MM.1S (cell line): ENCODE measurements around the gene RAB31.
A peak's percentile ranks its signal among the peaks of the same experiment; 100 is the strongest.

Source experiments
- DNase-seq: peaks from one replicate; pipeline ENCODE4 v3.0.0-alpha.2; 2015
- H2AFZ ChIP-seq: fragments of 300-600 bp; sonication (generic); 2 replicates; pipeline ENCODE4 v1.6.0; 2016; ENCODE audit warnings: antibody characterized with exemption, low read length
- H3F3A ChIP-seq: fragments of 300-600 bp; sonication (generic); 2 replicates; pipeline ENCODE4 v1.6.1; 2016; ENCODE audit warnings: mild to moderate bottlenecking, antibody characterized with exemption, low read length, moderate library complexity, mixed read lengths; ENCODE audit not compliant: insufficient read depth
- H3K27ac ChIP-seq: fragments of 300-600 bp; sonication (generic); 2 replicates; pipeline ENCODE4 v1.5.1; 2016; ENCODE audit warnings: mild to moderate bottlenecking, low read length
- H3K27me3 ChIP-seq: fragments of 300-600 bp; sonication (generic); replicated peaks from 2 replicates; pipeline ENCODE4 v1.6.0; 2016; ENCODE audit warnings: low read length; ENCODE audit not compliant: insufficient read depth
- H3K36me3 ChIP-seq: fragments of 300-600 bp; sonication (generic); replicated peaks from 2 replicates; pipeline ENCODE4 v1.6.1; 2016; ENCODE audit warnings: mild to moderate bottlenecking, low read length, mixed read lengths; ENCODE audit not compliant: insufficient read depth
- H3K4me1 ChIP-seq: fragments of 300-600 bp; sonication (generic); 2 replicates; pipeline ENCODE4 v1.6.1; 2016; ENCODE audit warnings: low read length, mixed read lengths
- H3K4me2 ChIP-seq: fragments of 300-600 bp; sonication (generic); 2 replicates; pipeline ENCODE4 v1.6.0; 2016; ENCODE audit warnings: low read depth, low read length
- H3K4me3 ChIP-seq: fragments of 300-600 bp; sonication (generic); 2 replicates; pipeline ENCODE4 v1.5.1; 2016; ENCODE audit warnings: low read length, mixed read lengths
- H3K79me2 ChIP-seq: fragments of 300-600 bp; sonication (generic); 2 replicates; pipeline ENCODE4 v1.6.1; 2016; ENCODE audit warnings: mixed run types, low read length, mixed read lengths
- H3K9ac ChIP-seq: fragments of 300-600 bp; sonication (generic); 2 replicates; pipeline ENCODE4 v1.6.1; 2016; ENCODE audit warnings: low read length, mixed read lengths
- H3K9me2 ChIP-seq: fragments of 300-600 bp; sonication (generic); replicated peaks from 2 replicates; pipeline ENCODE4 v1.6.1; 2016; ENCODE audit warnings: mild to moderate bottlenecking, low read length, mixed read lengths; ENCODE audit not compliant: insufficient read depth
- H3K9me3 ChIP-seq: fragments of 300-600 bp; sonication (generic); replicated peaks from 2 replicates; pipeline ENCODE4 v1.6.1; 2016; ENCODE audit warnings: mild to moderate bottlenecking, low read length, mixed read lengths; ENCODE audit not compliant: insufficient read depth
- H4K20me1 ChIP-seq: fragments of 300-600 bp; sonication (generic); 2 replicates; pipeline ENCODE4 v1.6.1; 2016; ENCODE audit warnings: mild to moderate bottlenecking, low read length, moderate library complexity, mixed read lengths; ENCODE audit not compliant: insufficient read depth
- EZH2 ChIP-seq: fragments of 300-600 bp; sonication (generic); optimal IDR thresholded peaks from 2 replicates; pipeline ENCODE3; 2017; ENCODE audit warnings: low read depth, mild to moderate bottlenecking, antibody characterized with exemption, low read length, mixed read lengths
- EZH2phosphoT487 ChIP-seq: fragments of 300-600 bp; sonication (generic); IDR thresholded peaks from 2 replicates; pipeline ENCODE4 v1.6.1; 2018; ENCODE audit warnings: antibody characterized with exemption, low read length
- TF ChIP-seq, protein P1 (sequence below): fragments of 300-600 bp; sonication (generic); IDR thresholded peaks from 2 replicates; pipeline ENCODE4 v1.5.1; 2016; ENCODE audit warnings: antibody characterized with exemption, low read length, mixed read lengths

The RAB31 gene

DNA sequence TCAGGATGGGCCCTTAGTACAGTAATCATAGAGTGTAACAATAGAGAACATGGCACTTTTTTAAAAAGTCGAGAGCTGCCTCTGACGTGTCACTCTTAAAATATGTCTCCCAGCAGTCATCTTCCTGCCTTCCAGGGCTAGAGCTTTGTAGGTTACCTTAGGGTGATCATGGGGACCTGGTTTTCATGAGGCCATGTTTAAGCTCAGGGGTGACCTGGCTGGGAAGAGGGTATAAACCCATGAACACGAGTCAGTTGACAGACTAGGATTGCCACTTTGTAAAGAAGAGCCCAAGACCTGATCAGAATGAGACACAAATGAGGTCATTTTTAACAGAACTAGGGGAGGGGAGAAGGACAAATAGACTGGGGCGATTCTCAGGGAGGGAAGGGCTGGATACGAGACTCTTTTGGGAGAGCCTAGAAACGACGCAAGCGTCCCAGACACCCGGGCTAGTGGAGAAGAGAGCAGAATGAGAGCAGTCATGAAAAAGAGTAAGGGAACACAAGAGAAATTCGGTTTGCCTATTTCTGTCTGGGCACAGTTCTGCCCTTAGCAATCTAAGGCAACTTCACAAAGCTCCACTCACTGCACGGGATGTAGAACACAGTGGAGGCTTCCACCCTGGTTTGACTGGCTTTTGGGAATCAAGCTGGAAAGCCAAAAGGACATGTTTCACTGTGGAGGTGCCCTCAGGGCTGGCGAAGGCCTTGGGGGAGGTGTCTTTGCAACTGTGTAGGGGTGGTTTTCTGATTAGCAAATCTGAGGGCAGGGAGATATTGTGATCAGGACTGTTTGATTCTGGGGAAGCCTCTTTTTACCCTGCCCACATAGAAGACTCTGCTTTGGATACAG lies 1.8 kb upstream of the RAB31 start:
- Histone ChIP-seq H3K9me2 (no peaks in the 10 kb centered on the region), H3K27ac (no peak overlapping the region), H3K9me3 (no peaks in the 10 kb centered on the region), H3K36me3 (no peaks in the 10 kb centered on the region), H3F3A (0 out of 2 replicates have a peak, but pooled peaks cover 3% of the 10 kb centered on the region), H3K27me3 (no peaks in the 10 kb centered on the region; the same call in 1 of the 2 replicates), H3K4me1 (peaks cover 14% of the 10 kb centered on the region), H3K4me3 (no peak overlapping the region), H3K79me2 (no peaks in the 10 kb centered on the region), H3K9ac (no peak overlapping the region), H3K4me2 (no peak overlapping the region), H2AFZ (no peak overlapping the region), H4K20me1 (no peaks in the 10 kb centered on the region)
- DNase-seq, result no peak
- TF ChIP-seq, protein P1, sequence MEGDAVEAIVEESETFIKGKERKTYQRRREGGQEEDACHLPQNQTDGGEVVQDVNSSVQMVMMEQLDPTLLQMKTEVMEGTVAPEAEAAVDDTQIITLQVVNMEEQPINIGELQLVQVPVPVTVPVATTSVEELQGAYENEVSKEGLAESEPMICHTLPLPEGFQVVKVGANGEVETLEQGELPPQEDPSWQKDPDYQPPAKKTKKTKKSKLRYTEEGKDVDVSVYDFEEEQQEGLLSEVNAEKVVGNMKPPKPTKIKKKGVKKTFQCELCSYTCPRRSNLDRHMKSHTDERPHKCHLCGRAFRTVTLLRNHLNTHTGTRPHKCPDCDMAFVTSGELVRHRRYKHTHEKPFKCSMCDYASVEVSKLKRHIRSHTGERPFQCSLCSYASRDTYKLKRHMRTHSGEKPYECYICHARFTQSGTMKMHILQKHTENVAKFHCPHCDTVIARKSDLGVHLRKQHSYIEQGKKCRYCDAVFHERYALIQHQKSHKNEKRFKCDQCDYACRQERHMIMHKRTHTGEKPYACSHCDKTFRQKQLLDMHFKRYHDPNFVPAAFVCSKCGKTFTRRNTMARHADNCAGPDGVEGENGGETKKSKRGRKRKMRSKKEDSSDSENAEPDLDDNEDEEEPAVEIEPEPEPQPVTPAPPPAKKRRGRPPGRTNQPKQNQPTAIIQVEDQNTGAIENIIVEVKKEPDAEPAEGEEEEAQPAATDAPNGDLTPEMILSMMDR, result no peak
- TF ChIP-seq EZH2, result no peak
- TF ChIP-seq EZH2phosphoT487, result no peak

DNA sequence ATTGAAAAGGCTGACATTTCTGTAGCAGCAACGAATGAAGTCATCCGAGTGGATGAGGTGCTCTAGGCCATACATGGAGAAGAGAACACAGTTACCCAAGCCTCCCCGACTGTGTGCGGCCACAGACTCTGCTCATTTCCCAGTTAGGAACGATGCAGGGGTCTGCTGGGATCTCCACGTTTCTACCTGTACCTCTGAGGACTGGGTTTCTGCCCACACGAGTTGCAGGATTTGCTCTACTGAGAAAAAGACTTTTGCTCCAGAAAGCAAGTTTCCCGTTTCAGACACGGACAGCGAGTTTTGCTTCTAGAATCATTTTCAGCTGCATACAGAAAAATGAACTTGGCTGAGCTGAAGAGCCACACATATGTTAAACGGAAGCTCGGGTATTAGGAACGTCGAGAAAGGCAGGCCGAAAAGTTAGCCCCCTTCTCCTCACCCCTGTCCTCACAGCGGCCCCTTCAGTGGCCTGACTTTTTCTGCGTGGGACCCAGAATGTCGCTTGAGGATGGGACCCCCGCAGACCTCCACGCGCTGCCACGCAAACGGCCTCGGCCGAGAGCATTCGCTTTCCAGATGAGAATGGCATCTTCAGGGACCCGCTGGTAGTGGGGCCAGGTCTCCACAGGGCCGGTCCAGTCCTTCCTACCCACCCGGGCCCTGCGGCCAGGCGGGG lies 582 bp upstream of the RAB31 start:
- H3K4me2 ChIP-seq, result peak overlapping the region; percentile 15; the same call in 1 of the 2 replicates

DNA sequence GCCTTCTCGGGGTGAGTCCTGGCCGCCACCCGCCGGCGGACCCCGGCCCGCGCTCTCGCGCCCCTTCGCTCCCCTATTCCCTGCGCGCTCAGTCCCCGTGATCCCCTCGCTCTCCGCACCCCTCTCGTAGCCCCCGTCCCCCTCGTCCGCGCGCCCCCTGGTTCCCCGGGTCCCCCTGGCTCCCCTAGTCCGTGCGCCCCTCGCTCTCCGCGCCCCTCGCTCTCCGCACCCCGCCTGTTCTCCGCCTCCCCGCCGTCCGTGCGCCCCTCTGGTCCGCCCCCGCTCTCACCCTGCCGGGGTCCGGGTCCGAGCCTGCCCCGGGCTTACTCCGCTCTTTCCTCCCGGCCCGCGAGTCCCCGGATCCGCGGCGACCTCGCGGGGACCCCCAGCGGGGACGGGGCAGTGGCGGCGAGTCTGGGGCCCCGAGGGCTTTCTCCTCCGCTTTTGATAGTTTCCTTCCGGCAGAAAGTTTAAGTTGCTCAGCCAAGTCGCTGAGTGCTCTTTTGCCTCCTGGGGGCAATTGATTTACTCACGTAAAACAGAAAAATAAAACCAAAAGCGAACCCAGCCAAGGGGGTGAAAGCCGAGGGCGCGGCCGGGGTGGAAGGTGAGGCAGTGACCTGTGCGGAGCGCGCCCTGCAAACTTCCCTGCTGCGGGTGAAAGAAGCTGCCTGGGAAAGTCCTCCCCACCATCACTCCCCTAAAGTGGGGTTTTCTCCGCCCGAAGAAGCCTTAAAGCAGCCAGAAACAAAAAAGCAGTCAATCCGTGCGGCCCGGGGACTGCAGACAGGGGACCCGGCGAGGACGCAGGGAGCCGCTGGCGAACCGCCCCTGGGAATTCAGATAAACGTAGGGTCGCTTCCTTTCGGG lies 568 bp downstream of the RAB31 start:
- no peaks in the 10 kb centered on the region for H4K20me1 ChIP-seq
- no peak overlapping the region for H3K27ac ChIP-seq
- no peaks in the 10 kb centered on the region for H3K9me3 ChIP-seq
- H3K4me1 ChIP-seq, result peaks cover 14% of the 10 kb centered on the region; the same call in 1 of the 2 replicates
- H3K36me3 ChIP-seq, result no peaks in the 10 kb centered on the region
- H3K27me3 ChIP-seq, result no peaks in the 10 kb centered on the region; the same call in 1 of the 2 replicates
- peak overlapping the region; percentile 88 for H3K4me2 ChIP-seq
- TF ChIP-seq EZH2phosphoT487 (no peak), EZH2 (no peak)
- TF ChIP-seq, protein P1, result no peak
- H2AFZ ChIP-seq, result peak overlapping the region; percentile 85
- no peaks in the 10 kb centered on the region for H3K9me2 ChIP-seq
- H3F3A ChIP-seq, result 0 out of 2 replicates have a peak, but pooled peaks cover 3% of the 10 kb centered on the region
- H3K9ac ChIP-seq, result peak overlapping the region; percentile 61; the same call in 1 of the 2 replicates
- no peaks in the 10 kb centered on the region for H3K79me2 ChIP-seq
- DNase-seq, result peak; percentile 27
- peak overlapping the region; percentile 76 for H3K4me3 ChIP-seq

More for the DNA sequence above, 582 bp upstream of the RAB31 start:
- no peaks in the 10 kb centered on the region for H3K36me3 ChIP-seq
- H3K9me2 ChIP-seq, result no peaks in the 10 kb centered on the region
- H3K4me3 ChIP-seq, result peak overlapping the region; percentile 11; the same call in 1 of the 2 replicates
- no peaks in the 10 kb centered on the region for H3K79me2 ChIP-seq
- H2AFZ ChIP-seq, result no peak overlapping the region
- DNase-seq, result no peak
- H3F3A ChIP-seq, result 0 out of 2 replicates have a peak, but pooled peaks cover 3% of the 10 kb centered on the region
- no peaks in the 10 kb centered on the region for H4K20me1 ChIP-seq
- H3K4me1 ChIP-seq, result peaks cover 14% of the 10 kb centered on the region; the same call in 1 of the 2 replicates
- no peaks in the 10 kb centered on the region; the same call in 1 of the 2 replicates for H3K27me3 ChIP-seq
- H3K9me3 ChIP-seq, result no peaks in the 10 kb centered on the region
- peak overlapping the region; percentile 15; the same call in 1 of the 2 replicates for H3K27ac ChIP-seq
- no peak for TF ChIP-seq EZH2phosphoT487
- TF ChIP-seq, protein P1, result no peak
- no peak for TF ChIP-seq EZH2
- no peak overlapping the region; the same call in 1 of the 2 replicates for H3K9ac ChIP-seq
